RCC 7860 (cell line): Measurements from ENCODE around the gene CCDC3.
"Not testable (repeated sequence)": the region's sequence is repeated elsewhere in the genome, so short reads cannot be mapped to it uniquely, and the experiment has no call there.

Source experiments
- DNase-seq: peaks from one replicate; pipeline ENCODE4 v3.0.0-alpha.2; 2015; ENCODE audit warnings: low spot score
- FAIRE-seq: peaks from 2 replicates; lab custom pipeline; 2012; peaks lifted over from hg19 to GRCh38; lab: Jason Lieb, UNC

CCDC3 gene

DNA sequence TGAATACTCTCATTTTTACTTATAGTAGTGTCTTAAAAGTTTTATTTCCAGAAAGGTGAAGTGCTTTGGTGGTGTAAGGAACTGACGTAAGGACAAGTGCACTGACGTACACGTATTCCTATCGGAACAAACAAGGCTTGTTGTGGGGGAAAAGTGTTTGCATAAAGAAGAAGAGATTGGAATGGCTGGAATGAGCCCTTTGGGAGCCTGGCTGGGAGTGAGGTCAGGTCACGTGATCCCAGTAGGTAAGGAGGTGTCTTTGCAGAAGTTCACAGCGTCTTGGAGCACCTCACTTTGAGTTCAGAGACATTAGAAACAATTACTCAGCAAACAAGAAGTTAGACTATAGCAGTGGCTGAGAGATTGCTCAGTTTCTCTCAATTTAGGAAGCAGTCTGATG, 104.2 kb downstream of the CCDC3 start:
- DNase-seq (no peak), FAIRE-seq (no peak)

- no peak for FAIRE-seq
- DNase-seq: no peak
Observed at GRCh38 chr10:12896251-12896650, 105.3 kb downstream of the CCDC3 start.

DNA sequence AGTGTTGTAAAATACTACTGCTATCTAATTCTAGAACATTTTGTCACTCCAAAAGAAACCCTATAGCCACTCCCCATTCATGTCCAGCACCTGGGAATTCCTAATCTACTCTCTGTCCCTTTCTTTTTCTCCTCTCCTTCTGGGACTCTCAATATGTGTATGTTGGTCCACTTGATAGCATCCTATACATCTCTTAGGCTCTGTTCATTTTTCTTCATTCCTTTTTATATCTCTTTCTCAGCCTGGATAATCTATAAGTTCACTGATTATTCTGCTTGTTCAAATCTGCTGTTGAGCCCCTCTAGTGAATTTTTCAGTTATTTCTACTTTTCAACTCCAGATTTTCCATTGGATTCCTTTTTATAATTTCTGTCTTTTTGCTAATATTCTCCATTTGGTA, 108.6 kb downstream of the CCDC3 start:
- FAIRE-seq (no peak), DNase-seq (no peak)

GRCh38 chr10:12890958-12891357, 110.6 kb downstream of the CCDC3 start:
- DNase-seq (no peak), FAIRE-seq (no peak)

DNA sequence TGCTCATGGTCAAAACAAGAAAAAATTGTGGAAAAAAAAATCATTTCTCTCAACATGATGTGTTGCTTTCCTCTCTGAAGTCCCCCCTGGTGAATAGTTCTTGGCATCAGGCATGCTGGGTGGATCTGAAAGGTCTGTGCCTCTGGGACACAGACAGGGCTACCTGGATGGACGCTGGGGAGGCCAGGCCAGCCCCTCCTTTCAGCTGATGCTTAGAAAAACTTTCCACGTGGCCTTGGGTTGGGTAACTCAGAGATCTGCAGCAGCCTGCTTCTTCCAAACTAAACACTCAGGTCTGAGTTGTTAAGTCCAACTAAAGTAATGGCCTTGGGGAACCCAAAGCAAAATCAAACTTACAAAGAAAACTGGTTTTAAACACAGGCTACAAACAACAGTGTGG, 113.0 kb downstream of the CCDC3 start:
- DNase-seq (no peak), FAIRE-seq (no peak)

DNA sequence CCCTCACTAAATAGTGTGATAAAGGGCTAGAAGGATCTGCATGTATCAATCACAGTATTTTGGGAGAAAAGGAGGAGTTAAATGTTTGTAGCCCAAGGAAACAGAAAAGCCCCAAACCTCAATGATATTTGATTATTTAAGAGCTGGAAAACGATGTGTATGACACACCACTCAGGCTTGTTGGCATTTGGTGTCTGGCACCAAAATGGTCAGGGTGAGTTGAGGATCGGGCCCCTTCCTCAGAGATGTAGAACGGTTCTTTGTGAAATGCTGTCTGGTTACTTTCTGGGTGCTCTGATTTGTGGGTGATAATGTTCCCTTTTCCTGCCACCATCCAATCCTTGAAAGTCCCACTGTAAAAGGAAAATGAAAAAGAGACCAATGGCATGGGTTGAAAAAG, 113.7 kb downstream of the CCDC3 start:
- FAIRE-seq (no peak), DNase-seq (no peak)

- no peak for FAIRE-seq
Observed at GRCh38 chr10:12884851-12885250, 116.7 kb downstream of the CCDC3 start.

DNA sequence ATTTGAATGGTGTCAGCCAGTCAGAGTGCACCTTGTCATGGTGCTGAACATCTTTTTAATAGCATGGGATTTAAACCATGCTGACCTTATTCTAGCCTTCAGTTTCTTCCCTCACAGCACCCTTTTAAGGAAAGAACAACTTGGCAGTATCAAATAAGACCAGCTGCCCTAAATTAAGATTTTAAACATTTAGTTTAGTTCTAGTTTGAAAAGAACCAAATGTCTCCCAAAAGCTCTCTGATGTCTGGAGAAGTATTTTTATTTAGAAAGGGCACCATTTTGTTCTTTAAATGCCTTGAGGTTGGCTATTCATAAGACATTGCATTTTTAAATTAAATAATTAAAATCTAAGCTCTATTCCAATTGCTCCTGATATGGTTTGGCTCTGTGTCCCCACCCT, 121.1 kb downstream of the CCDC3 start:
- FAIRE-seq (no peak), DNase-seq (no peak)

More at GRCh38 chr10:12884851-12885250, 116.7 kb downstream of the CCDC3 start:
- DNase-seq: peak; percentile 13

GRCh38 chr10:12877150-12877549, 124.4 kb downstream of the CCDC3 start:
- FAIRE-seq: no peak
- DNase-seq: no peak

- FAIRE-seq (no peak), DNase-seq (no peak)
Observed at GRCh38 chr10:12876266-12876665, 125.2 kb downstream of the CCDC3 start.

- no peak for FAIRE-seq
- DNase-seq: no peak
Observed at GRCh38 chr10:12875100-12875499, 126.4 kb downstream of the CCDC3 start.

DNA sequence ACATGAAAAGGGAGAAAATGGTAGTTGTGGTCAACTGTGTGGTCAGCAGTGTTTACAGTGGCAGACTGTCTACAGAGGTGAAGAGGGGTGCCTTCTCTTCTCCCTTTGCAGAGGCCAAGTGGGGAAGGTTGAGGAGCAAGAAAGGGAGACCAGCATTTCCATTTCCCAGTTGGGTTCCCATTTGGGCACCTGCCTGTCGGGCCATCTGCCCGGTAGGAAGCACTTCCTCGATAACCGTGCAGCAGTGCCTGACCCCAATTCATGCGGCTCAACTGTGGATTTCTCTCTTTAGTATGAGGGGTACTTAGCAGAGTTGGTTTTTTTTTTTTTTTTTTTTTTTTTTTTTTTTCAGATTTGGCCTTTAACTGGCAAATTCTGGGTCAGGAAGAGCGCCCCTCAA, 127.0 kb downstream of the CCDC3 start:
- no peak for DNase-seq
- FAIRE-seq: no peak

GRCh38 chr10:12873172-12873571, 128.3 kb downstream of the CCDC3 start:
- FAIRE-seq: no peak

DNA sequence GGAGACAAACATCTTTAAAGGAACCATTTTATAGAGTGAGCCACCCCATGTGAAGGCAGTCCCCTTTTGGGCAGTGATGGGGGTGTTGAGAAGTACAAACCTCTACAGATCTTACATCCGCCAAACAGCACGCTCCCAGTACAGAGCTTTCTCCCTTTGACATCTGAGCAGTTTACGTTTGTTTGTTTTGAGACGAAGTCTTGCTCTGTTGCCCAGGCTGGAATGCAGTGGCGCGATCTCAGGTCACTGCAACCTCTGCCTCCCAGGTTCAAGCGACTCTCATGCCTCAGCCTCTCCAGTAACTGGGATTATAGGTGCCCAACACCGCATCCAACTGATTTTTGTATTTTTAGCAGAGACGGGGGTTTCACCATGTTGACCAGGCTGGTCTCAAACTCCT, 128.9 kb downstream of the CCDC3 start:
- FAIRE-seq: no peak

More at GRCh38 chr10:12873172-12873571, 128.3 kb downstream of the CCDC3 start:
- no peak for DNase-seq

DNA sequence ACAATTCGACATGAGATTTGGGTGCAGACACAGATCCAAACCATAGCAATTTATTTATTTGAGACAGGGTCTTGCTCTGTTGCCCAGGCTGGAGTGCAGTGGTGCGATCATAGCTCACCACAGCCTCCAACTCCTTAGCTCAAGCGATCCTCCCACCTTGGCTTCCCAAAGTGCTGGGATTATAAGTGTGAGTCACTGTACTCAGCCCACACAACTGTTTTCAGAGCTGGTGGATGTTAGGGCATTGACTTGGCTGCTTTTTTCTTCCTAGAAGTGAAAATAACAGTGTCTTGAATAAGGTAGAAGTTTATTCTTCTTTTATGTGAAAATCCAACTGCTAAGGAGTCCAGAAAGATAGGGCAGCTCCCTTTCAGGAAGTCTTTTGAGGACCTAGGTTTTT, 132.1 kb downstream of the CCDC3 start:
- FAIRE-seq (peak; percentile 46), DNase-seq (peak; percentile 41)

More for the DNA sequence above, 128.9 kb downstream of the CCDC3 start:
- no peak for DNase-seq

GRCh38 chr10:12868229-12868628, 133.3 kb downstream of the CCDC3 start:
- FAIRE-seq: no peak
- DNase-seq: no peak

DNA sequence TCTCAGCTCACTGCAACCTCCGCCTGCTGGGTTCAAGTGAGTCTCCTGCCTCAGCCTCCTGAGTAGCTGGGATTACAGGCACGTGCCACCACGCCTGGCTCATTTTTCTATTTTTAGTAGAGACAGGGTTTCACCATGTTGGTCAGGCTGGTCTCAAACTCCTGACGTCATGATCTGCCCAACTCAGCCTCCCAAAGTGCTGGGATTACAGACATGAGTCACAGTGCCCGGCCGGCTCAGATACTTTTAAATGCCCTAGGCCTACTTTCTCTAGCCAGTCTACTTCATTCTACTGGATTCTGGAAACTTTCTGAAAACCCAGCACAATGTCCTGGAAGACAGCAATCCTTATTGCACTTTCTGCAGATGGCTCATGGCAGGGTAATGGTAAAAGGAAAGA, 136.0 kb downstream of the CCDC3 start:
- not testable (repeated sequence) for DNase-seq, FAIRE-seq

- FAIRE-seq: no peak
- no peak for DNase-seq
Observed at GRCh38 chr10:12862459-12862858, 139.1 kb downstream of the CCDC3 start.

GRCh38 chr10:12854988-12855387, 146.5 kb downstream of the CCDC3 start:
- FAIRE-seq: no peak
- no peak for DNase-seq

GRCh38 chr10:12852687-12853086, 148.8 kb downstream of the CCDC3 start:
- FAIRE-seq (no peak), DNase-seq (no peak)

DNA sequence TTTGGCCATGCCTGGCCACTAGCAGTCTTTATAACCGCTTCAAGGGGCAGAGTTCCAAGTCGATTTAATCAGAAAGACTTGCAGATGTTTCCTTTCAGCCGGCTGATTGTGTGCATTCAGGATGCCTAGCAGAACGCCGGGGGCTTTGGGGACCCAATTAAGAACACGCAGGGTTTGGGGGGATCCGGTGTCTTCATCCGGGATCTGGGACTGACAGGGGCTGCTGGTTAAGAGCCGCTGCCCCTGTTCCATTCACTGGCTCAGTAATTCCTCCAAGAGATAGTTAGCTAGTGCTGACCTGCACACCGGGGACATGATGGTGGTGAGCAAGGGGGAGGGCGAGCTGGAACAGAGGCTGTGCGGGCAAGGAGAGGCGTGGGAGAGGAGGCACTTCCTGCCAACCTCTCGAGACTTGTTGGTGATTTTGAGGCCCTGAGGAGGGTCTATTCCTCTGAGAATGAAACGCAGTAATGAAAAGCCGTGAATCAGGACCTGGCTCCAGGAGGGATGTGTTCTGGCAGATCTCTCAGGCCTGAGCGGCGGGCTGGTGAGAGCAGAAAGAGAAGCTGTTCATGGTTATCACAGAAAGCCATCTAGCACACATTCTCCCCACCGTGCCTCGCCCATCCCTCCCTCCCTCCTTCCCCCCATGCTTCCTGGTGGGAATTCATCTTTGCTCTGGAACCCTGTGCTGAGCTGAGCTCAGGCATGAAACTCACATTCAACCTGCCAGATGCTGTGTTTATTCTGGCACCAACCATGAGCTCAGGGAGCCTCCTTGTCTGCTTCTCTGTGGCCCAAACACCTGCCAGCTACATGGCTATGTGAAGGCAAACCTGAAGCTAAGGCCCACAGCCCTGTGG, 152.0 kb downstream of the CCDC3 start:
- DNase-seq (no peak), FAIRE-seq (no peak)

DNA sequence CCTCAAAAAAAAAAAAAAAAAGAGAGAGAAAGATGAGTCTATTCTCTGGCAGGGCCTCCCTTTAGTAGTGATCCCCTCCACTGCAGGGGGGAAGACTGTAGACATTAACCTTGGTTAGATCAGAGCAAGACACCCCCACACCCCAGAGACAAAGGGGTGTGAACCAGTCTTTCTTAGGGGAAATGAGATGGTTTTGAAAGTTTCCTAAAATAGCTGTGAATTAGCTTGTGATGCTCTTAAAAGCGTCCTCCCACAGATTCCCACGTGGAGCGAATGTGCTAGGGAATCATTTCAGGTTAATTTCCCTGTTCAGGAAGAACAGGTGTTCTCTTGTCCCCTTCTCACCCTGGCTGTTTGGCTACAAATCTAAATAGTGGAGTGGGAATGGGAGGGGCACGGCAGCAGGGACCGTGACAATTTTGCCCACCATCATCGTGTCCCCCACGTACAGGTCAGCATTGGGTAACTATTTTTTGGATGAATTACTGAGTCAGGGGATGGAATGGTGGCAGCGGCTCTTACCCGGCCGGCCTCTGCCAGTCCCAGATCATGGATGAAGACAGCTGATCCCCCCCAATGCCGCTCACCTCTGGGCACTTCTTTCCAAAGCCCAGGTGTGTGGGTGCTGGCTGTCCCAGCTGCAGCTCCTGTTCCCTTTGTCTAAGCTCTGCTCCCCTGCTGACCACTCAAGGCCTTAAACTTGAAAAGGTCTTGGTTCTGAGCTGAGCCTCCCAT, 152.9 kb downstream of the CCDC3 start:
- no peak for DNase-seq
- no peak for FAIRE-seq
